B cell (primary cell): ENCODE measurements around the gene LRRC3. TPM values are rescaled to one million over a fixed set of nuclear protein-coding genes. Genes with fewer than 3 reads are reported as not detected.

Source experiments
- ATAC-seq: fragments of 200-7000 bp; cut with Tn5 transposase; one replicate; pipeline ENCODE4 v1.10.0; 2021; ENCODE audit warnings: low read depth, mild to moderate bottlenecking, moderate number of reproducible peaks, moderate library complexity
- CTCF ChIA-PET: fragments of 350-600 bp; sonication (Branson Sonifier 250); formaldehyde crosslinking; loops from one replicate; lab custom pipeline; 2021; ENCODE audit warnings: antibody characterized with exemption, inconsistent platforms; lab: Charles Lee
- POLR2A ChIA-PET: fragments of 350-600 bp; sonication (Branson Sonifier 250); formaldehyde crosslinking; loops from one replicate; lab custom pipeline; 2021; ENCODE audit warnings: antibody characterized with exemption; lab: Charles Lee
- DNase-seq: peaks from one replicate; pipeline ENCODE4 v3.0.0; 2013
- H2AFZ ChIP-seq: 2 replicates; pipeline ENCODE4 v1.6.1; 2012; ENCODE audit warnings: mild to moderate bottlenecking, low read depth, low read length; ENCODE audit not compliant: insufficient read depth, poor library complexity, severe bottlenecking
- H3K27ac ChIP-seq, 2 donors: 1 replicate in 1 of 2; 2 replicates in 1 of 2; pipeline ENCODE4 v1.5.1; 2012 to 2013; ENCODE audit warnings: low read length in 2 of 2, mild to moderate bottlenecking in 2 of 2, moderate library complexity in 1 of 2
- H3K27me3 ChIP-seq, 4 experiments: fragments of 200-600 bp in 1 of 4; sonication (generic) in 1 of 4; replicated peaks in 1 of 4; 1 replicate in 2 of 4; 2 replicates in 2 of 4; pipeline versions ENCODE4 v1.6.1 to v1.7.0; 2013 to 2016; ENCODE audit warnings: low read length in 3 of 4, mild to moderate bottlenecking in 2 of 4, mixed read lengths in 1 of 4, moderate library complexity in 1 of 4; ENCODE audit not compliant: insufficient read depth in 4 of 4, control insufficient read depth in 3 of 4; ENCODE audit errors: control extremely low read depth in 1 of 4
- H3K36me3 ChIP-seq, 2 experiments: replicated peaks in 1 of 2; 1 replicate in 1 of 2; 2 replicates in 1 of 2; pipeline versions ENCODE4 v1.6.1 to v1.7.1; 2013; ENCODE audit warnings: low read length in 1 of 2; ENCODE audit not compliant: insufficient read depth in 2 of 2, control insufficient read depth in 1 of 2; ENCODE audit errors: control extremely low read depth in 1 of 2, extremely low read depth in 1 of 2
- H3K4me1 ChIP-seq, 2 donors: fragments of 200-600 bp in 1 of 2; sonication (generic) in 1 of 2; 1 replicate in 1 of 2; 2 replicates in 1 of 2; pipeline versions ENCODE4 v1.5.1 to v1.6.1; 2013 to 2017; ENCODE audit warnings: low read length in 2 of 2; ENCODE audit not compliant: control insufficient read depth in 2 of 2, insufficient read depth in 2 of 2
- H3K4me2 ChIP-seq: replicated peaks from 2 replicates; pipeline ENCODE3; 2012; ENCODE audit warnings: mild to moderate bottlenecking, low read depth, low read length; ENCODE audit not compliant: poor library complexity, severe bottlenecking
- H3K4me3 ChIP-seq, 5 experiments: fragments of 200-600 bp in 1 of 5; sonication (generic) in 1 of 5; 1 replicate in 3 of 5; 2 replicates in 2 of 5; pipeline versions ENCODE4 v1.5.1 to v1.7.0; 2011 to 2016; ENCODE audit warnings: low read length in 4 of 5, mild to moderate bottlenecking in 4 of 5, low read depth in 2 of 5, control low read depth in 1 of 5, moderate library complexity in 1 of 5; ENCODE audit not compliant: insufficient read depth in 1 of 5; ENCODE audit errors: control extremely low read depth in 1 of 5, extremely low read depth in 1 of 5
- H3K79me2 ChIP-seq: fragments of 200-600 bp; sonication (generic); one replicate; pipeline ENCODE4 v1.6.0; 2016; ENCODE audit warnings: low read length; ENCODE audit not compliant: control insufficient read depth, insufficient read depth
- H3K9ac ChIP-seq: fragments of 200-600 bp; sonication (generic); 2 replicates; pipeline ENCODE4 v1.6.1; 2017; ENCODE audit warnings: mild to moderate bottlenecking, low read length, moderate library complexity
- H3K9me3 ChIP-seq, 3 donors: one replicate each; pipeline versions ENCODE4 v1.6.1 to v1.7.1; 2013; ENCODE audit warnings: low read length in 2 of 3; ENCODE audit not compliant: control insufficient read depth in 2 of 3, insufficient read depth in 1 of 3; ENCODE audit errors: control extremely low read depth in 1 of 3
- H4K20me1 ChIP-seq: 2 replicates; pipeline ENCODE4 v1.6.0; 2012; ENCODE audit warnings: mild to moderate bottlenecking, low read length; ENCODE audit not compliant: insufficient read depth, control insufficient read depth, poor library complexity, severe bottlenecking
- H3K27ac Mint-ChIP-seq: one replicate; pipeline ENCODE4 v1.8.0; 2021; ENCODE audit warnings: mixed read lengths
- H3K27me3 Mint-ChIP-seq: one replicate; pipeline ENCODE4 v1.8.0; 2021; ENCODE audit warnings: mixed read lengths
- H3K4me1 Mint-ChIP-seq: one replicate; pipeline ENCODE4 v1.8.0; 2021; ENCODE audit warnings: mixed read lengths
- H3K4me3 Mint-ChIP-seq: one replicate; pipeline ENCODE4 v1.8.0; 2021; ENCODE audit warnings: mixed read lengths
- H3K9me3 Mint-ChIP-seq: one replicate; pipeline ENCODE4 v1.8.0; 2022; ENCODE audit warnings: mixed read lengths; ENCODE audit not compliant: insufficient read depth
- CTCF ChIP-seq: fragments of 200-600 bp; IDR thresholded peaks from one replicate; pipeline ENCODE4 v1.8.0; 2022; ENCODE audit warnings: antibody characterized with exemption, mild to moderate bottlenecking
- EZH2 ChIP-seq: IDR thresholded peaks from 2 replicates; pipeline ENCODE4 v1.6.1; 2012; ENCODE audit warnings: borderline replicate concordance, low read depth, mild to moderate bottlenecking, moderate library complexity, low read length; ENCODE audit not compliant: insufficient read depth, poor library complexity, severe bottlenecking
- WGBS: methylation state at CpG from one replicate; pipeline ENCODE4 v1.1.5; 2013; ENCODE audit warnings: missing lambda C conversion rate; ENCODE audit not compliant: insufficient coverage; 5-methylcytosine and 5-hydroxymethylcytosine counted together
- intact Hi-C: fragments of 100-400 bp; cut with micrococcal nuclease; formaldehyde crosslinking; loops from one replicate; pipeline ENCODE4 v1.10.0; 2022
- polyA plus RNA-seq: library from polyadenylated mRNA; depleted of rRNA; stranded (reverse); fragments of >200 nt; gene quantifications from 2 replicates; pipeline ENCODE4 v1.2.3, GENCODE V29; 2012
- total RNA-seq, 2 donors: library from RNA; stranded (reverse); fragments of 120-200 nt in 1 of 2; gene quantifications; 1 replicate in 1 of 2; 2 replicates in 1 of 2; pipeline versions ENCODE4 v1.2.3 to v1.2.4, GENCODE V29; 2013 to 2022

LRRC3 gene
- total and polyA plus RNA-seq, 2 donors (not counting 1 experiment from before 2014, with no cell fraction given): 0.46 to 3.3 TPM

- no peaks in the 10 kb centered on the region for H3K27me3 Mint-ChIP-seq
- Histone ChIP-seq H3K27ac (no peak overlapping the region), H3K9me3 (peaks cover 0 to 8% (median 0%) of the 10 kb centered on the region in 3 donors), H4K20me1 (no peaks in the 10 kb centered on the region), H3K79me2 (no peaks in the 10 kb centered on the region), H3K36me3 (peaks cover 0 to 6% of the 10 kb centered on the region in 2 experiments), H3K27me3 (no peaks in the 10 kb centered on the region), H3K4me1 (no peaks in the 10 kb centered on the region), H3K4me2 (no peak overlapping the region), H3K4me3 (no peak overlapping the region), H2AFZ (no peak overlapping the region), H3K9ac (no peak overlapping the region)
- H3K27ac Mint-ChIP-seq: no peak overlapping the region
- ATAC-seq (no peak), DNase-seq (no peak)
- no peak overlapping the region for H3K4me3 Mint-ChIP-seq
- intact Hi-C loops: no loop called here
- ChIA-PET CTCF (no interaction called here), POLR2A (no interaction called here)
- H3K4me1 Mint-ChIP-seq: no peaks in the 10 kb centered on the region
- no peaks in the 10 kb centered on the region for H3K9me3 Mint-ChIP-seq
- no CpG with 5 or more reads among the region's 7 CpGs for WGBS
- TF ChIP-seq CTCF (no peak), EZH2 (no peak)
These were observed 47.8 kb upstream of the LRRC3 start for GRCh38 chr21:44407493-44407892.

GRCh38 chr21:44408226-44408625 lies 47.1 kb upstream of the LRRC3 start:
- Histone ChIP-seq H2AFZ (no peak overlapping the region), H3K79me2 (no peaks in the 10 kb centered on the region), H4K20me1 (no peaks in the 10 kb centered on the region), H3K4me3 (no peak overlapping the region), H3K9ac (no peak overlapping the region), H3K36me3 (peaks cover 0 to 6% of the 10 kb centered on the region in 2 experiments), H3K4me2 (no peak overlapping the region), H3K4me1 (no peaks in the 10 kb centered on the region), H3K27me3 (no peaks in the 10 kb centered on the region), H3K27ac (no peak overlapping the region), H3K9me3 (peaks cover 0 to 8% (median 0%) of the 10 kb centered on the region in 3 donors)
- Mint-ChIP-seq H3K4me1 (no peaks in the 10 kb centered on the region), H3K9me3 (no peaks in the 10 kb centered on the region), H3K4me3 (no peak overlapping the region), H3K27ac (no peak overlapping the region), H3K27me3 (no peaks in the 10 kb centered on the region)
- intact Hi-C loops: no loop called here
- TF ChIP-seq CTCF (no peak), EZH2 (no peak)
- no peak for ATAC-seq
- CTCF ChIA-PET: no interaction called here
- WGBS: 95% methylated on average over 12 of the region's 15 CpGs
- DNase-seq: no peak
- POLR2A ChIA-PET: no interaction called here
